NB4 (cell line): Measurements from ENCODE around the gene DNAJA2.

Source experiments
- DNase-seq: peaks from one replicate; pipeline ENCODE4 v3.0.0; 2010; ENCODE audit warnings: low read depth
- H3K4me3 ChIP-seq: one replicate; pipeline ENCODE4 v1.5.1; 2011; ENCODE audit warnings: mild to moderate bottlenecking, low read depth, low read length, moderate library complexity
- CTCF ChIP-seq: IDR thresholded peaks from one replicate; pipeline ENCODE4 v1.5.1; 2012; ENCODE audit warnings: low read depth, low read length
- MAX ChIP-seq: IDR thresholded peaks from 2 replicates; pipeline ENCODE4 v1.6.1; 2011; ENCODE audit warnings: low read depth, low read length

The DNAJA2 gene

GRCh38 chr16:46906360-46907060, 67.0 kb downstream of the DNAJA2 start:
- no peak for DNase-seq
- TF ChIP-seq MAX (no peak), CTCF (no peak)
- H3K4me3 ChIP-seq, result no peak overlapping the region
